HG02870 (cell line): Measurements from ENCODE around the gene ITGB1BP1.

Experiments used
- ATAC-seq: cut with Tn5 transposase; IDR thresholded peaks from one replicate; pipeline ENCODE4 v1.9.1; 2021; ENCODE audit warnings: mild to moderate bottlenecking, moderate library complexity; ENCODE audit not compliant: unreplicated experiment

Gene ITGB1BP1

DNA sequence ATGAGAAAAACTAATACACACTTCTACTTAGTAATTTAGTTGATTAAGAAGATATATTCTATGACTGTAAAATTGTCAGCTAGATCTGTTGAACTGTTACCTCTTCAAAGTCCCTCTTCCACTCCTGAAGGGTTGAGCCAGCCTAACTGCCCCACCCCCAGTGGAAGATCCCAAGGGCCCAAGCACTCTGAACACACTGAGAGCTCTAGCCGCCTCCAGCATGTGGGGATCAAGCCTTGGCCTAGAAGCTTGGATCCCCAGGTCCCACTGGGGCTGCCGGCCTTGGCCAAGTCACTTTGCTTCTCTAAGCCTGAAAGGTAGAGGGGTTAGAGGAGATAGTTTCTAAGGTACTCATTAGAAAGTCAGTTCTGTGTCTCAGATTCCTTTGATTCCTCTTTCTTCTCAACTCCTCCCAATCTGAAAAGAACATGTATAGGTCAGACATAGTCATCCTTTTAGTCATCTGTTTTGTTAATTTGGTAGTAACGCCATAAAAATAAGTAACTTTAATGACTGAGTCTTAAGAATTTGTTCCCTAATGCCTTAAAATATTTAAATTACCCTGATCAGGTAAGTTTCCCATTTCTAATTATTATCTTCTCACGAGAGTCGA, 5.7 kb upstream of the ITGB1BP1 start:
- ATAC-seq = no peak

DNA sequence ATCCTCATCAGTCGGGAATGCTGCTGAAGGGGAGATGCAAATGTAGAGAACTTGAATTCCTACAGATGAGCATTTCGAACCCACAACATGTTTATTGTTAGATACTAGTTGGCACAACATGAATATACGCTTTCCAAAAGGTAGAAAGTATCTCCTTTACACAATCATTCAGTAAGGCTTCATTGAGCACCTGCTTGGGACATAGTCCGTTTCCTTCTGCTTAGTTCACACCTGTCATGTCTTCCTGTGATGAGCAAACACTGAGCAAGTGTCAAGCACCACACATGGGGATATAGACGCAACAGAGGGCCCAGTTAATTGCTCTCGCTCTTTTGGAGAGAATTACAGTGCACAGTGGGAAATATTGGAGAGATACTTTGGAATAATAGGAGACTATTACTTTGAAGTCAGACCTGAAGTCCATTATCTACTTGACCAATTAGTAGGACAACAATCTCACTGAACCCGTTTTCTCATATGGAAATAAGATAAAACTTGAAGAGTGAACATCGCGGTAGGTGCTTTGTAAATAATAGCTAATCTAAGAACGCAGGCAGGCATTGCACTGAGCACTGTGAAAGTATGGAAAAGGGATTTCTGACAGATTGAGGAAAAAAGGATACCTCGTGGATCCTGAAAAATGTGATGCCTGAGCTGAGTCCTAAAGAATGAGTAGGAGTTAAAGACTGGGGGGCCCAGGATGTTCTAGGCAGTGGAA, 1.3 kb upstream of the ITGB1BP1 start:
- ATAC-seq = no peak

DNA sequence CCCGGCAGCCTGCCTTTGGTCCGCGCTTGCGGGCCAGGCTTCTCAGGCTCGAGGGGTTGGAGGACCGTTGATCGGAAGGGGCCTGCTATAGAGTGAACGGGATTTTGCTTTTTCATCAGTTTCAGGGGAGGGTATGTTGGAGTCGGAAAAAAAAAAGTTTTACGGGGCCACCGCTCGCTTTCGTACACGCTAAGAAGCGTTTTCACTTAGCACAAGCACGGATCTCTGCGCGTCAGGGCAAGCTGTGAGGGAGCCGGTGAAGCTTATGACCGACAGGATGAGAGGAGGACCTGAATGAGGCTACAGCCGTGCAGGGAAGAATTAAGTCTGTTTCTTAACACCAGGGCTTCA, 569 bp upstream of the ITGB1BP1 start:
- peak; percentile 8 for ATAC-seq

DNA sequence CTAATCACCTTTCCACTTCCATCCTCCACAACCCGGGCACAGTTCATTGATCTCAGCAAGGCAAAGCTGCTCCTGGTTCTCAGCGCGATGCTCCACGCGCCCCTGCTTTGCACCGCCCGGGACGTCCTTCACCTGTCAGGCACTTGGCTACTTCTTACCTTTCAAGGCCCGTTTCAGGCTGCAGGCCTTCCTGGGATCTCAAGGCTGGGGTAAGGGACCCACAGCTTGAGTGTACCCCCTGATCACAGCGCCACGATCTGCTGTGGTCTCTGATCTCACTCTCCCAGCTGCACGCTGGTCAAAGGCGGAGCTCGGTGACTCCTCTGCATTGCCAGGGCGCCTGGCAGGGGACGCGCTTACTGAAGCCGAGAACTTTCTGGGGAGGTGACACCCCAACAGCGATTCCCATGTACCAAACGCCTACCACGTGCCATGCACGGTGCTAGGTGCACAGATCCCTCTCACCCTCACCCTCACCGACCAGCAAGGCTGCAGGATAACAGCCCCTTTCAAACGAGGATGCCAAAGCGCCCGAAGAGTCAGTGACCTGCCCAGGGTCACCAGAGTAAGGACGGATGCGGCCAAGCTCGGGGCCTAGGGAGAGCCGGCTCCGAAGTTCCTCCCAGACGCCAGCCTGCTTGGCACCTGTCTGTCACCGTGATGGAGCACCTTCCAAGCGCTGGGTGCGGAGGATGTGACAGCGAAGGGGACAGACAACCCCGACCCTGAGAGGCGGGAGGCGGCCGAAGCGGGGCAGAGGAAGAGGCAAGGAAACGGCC, 818 bp downstream of the ITGB1BP1 start:
- peak; percentile 30 for ATAC-seq

DNA sequence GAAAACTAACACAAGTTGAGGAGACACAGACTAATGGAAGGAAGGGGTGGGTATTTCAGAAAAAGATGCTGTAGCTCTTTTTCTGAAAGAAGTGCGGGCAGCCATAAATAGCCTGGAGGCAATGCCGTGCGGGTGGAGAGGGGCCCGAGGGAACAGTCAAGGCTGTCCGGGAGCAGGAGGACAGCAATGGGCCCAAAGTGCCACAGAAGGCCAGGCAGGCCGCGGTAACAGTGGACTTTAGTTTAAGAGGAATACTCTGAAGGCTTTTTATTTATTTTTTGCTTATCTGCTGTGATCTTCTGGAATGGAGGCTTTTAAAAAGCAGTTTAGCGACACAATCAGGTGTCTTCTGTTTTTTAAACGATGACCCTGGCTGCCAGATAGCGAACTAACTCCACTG, 2.8 kb downstream of the ITGB1BP1 start:
- ATAC-seq = no peak

DNA sequence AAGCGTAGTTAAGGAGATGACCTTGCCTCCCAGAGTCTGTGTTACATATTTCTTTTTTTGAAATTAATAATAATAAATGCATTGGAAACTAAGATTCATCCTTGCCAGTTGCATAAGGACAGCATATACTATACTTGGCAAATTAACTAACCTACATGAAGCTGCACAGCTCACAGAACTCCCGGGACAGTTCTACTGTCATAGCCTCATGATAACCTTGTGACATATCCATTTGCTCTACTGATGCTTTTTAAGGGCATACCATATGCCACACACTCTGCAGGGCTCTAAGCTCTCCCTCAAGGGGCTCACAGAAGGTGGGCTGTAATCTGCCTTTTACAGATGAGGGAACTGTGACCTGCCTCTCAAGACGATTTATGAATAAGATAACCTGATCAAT, 3.8 kb downstream of the ITGB1BP1 start:
- ATAC-seq = no peak

DNA sequence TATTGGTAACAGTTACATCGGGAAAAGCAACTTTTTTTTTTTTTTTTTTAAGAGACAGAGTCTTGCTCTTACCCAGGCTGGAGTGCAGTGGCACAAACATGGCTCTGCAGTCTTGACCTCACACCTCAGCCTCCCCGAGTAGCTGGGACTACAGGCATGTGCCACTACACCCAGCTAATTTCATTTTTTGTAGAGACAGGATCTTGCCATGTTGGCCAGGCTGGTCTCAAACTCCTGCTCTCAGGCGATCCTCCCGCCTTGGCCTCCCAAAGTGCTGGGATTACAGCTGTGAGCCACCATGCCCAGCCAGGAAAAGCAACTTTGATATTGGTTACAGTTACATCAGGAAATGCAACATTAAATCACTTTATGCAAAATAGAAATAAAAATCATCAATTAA, 4.6 kb downstream of the ITGB1BP1 start:
- ATAC-seq = no peak

DNA sequence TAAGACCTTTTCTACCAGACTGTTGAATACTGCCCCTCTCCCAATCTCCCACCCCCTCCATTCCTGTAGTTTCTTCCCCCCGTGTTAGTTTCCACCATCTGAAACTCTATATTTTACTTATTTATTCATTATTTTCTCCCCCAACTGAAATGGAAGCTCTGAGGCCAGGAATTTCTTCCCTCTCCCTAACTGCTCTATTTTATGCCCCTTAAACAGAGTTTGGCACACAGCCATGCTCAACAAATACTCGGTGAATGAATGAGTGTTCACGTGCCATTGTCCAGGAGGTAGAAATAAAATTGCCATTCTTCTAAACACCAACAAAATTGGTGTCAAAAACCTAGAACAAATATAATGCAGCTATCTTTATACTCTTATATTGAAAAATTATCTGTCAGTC, 5.6 kb downstream of the ITGB1BP1 start:
- no peak for ATAC-seq

DNA sequence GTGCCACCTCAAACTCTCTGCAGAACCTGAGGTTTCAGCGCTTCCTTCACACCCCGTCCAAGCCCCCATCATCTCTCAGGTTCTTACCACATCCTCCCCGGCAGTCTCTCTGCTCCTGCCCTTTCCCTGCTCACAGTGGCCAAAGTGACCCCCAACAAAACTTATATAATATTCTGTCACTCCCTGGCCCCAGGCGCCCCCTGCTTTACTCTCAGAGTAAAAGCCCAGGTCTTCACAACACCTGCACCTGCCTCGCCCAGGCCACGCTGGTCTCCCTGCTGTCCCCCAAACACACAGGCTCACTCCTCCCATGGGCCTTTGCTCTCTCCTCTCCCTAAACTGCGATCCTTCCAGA, 6.4 kb downstream of the ITGB1BP1 start:
- no peak for ATAC-seq

DNA sequence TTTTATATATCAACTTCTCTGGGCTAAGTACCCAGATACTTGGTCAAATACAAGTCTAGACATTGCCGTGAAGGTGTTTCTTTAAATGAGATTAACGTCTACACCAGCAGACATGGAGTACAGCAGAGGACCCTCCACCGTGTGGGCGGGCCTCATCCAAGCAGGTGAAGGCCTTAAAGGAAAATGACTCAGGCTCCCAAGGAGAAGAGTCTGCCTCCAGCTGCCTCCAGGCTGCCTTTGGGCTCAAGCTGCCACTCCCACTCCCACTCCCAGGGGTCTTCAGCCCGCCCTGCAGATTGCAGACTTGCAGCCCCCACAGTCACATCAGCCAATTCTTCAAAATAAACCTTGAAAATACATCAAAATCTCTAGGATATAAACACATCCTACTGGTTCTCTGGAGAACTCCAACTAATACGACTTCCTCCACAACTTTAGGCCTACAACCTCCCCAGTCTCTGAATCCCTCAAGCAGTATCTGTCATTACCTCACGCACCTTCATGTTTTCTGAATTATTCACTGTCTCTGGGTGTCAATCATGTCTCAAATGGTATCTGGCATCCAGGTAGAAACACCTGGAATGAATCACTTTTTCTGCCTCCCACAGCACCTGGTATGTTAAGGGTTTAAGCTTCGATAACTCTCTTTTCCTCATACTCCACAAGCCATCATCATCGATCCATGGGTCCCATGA, 6.9 kb downstream of the ITGB1BP1 start:
- ATAC-seq = no peak

DNA sequence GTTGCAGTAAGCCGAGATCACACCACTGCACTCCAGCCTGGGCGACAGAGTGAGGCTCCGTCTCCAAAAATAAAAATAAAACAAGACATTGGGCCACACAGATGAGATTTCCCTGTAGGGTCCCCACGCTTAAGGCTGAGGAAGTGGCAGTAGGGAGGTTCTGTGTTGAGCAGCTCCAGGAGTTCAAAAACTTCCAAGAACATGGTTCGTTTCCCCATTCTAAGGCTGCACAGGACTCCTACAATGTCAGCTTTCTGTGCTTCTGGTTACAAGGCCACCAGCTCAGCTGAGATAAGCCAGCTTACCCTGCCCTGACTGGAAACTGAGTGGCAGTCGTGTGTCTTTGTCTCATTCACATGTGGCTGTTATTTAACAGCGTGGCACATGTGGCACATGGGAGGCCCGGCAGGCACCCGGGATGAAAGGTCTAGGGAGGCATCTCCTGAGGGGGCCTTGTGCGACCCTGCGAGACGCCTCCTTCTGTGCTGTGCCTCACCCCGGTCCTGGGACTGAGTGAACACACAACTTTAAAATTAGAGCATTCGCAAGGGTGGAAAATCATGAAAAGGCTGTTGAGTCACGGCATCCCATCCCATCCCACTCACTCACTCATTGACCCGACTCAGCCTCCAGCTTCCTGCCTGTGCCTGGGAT, 7.7 kb downstream of the ITGB1BP1 start:
- ATAC-seq = no peak

DNA sequence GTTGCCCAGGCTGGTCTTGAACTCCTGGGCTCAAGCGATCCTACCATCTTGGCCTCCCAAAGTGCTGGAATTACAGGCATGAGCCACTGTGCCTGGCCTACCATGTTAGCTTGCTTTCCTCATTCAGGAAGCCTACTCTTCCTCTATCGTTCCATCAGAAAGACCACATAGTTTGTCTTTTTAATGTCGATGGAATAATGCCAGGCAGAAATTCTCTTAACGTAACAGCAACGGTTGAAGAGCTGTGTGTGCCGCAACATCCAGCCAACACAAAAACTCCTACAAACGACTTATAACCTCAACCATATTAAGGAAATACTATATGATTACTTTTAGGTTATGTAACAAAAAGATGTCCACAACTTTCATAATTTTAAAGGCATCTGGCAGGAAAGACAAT, 10.5 kb downstream of the ITGB1BP1 start:
- ATAC-seq = no peak

DNA sequence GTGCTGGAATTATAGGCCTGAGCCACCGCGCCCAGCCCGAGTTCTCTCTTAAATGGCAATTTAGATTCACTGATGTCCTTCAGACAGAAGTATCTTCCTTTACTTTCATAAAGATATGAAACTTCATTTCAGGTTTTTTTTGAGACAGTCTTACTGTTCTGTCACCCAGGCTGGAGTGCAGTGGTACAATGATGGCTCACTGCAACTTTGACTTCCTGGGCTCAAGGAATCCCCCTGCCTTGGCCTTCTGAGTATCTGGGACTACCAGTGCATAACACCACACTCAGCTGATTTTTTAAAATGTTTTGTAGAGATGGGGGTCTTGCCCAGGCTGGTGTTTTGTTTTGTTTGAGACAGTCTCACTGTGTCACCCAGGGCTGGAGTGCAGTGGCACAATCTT, 13.2 kb downstream of the ITGB1BP1 start:
- ATAC-seq = no peak

DNA sequence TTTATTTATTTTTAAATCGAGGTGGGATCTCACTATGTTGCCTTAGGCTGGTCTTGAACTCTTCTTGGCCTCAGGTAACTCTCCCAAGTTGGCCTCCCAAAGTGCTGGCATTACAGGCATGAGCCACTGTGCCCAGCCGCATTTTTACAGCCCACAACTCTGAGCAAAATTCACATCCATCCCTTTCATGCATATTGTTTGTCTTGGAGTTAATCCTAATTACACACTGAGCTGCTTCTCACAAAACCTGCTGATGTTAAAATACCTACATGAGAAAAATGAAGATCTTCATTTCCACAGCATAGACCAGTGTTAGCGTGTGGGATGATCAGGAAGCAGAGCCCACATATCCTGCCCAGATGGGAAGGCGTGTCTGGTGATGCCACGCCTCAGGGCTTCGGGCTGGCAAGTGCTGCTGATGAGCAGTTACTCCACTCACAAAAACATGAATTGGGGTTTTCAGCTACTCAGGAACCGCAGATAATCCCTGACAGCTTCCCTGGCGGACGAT, 14.6 kb downstream of the ITGB1BP1 start:
- ATAC-seq = no peak

DNA sequence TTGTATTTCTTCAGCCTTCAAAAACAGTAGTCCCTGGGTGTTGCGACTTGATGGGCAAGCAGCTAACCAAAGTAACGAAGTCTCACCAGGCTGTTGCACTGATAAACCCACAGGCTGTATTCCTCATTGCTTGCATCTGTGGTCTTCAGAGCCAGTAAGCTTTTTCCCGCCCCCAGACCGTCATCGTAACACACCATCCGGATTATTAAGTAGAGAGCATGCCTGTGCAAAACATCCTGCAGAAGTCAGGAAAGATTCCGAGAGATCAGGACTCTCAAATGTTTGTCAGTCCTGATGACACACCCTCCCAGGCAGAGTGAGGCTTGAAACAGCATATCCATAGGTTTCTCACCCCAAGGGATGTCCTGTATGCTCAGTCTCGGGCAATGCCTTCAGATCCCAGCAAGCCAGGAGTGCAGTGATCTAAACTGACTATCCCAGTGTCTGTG, 15.9 kb downstream of the ITGB1BP1 start:
- no peak for ATAC-seq

DNA sequence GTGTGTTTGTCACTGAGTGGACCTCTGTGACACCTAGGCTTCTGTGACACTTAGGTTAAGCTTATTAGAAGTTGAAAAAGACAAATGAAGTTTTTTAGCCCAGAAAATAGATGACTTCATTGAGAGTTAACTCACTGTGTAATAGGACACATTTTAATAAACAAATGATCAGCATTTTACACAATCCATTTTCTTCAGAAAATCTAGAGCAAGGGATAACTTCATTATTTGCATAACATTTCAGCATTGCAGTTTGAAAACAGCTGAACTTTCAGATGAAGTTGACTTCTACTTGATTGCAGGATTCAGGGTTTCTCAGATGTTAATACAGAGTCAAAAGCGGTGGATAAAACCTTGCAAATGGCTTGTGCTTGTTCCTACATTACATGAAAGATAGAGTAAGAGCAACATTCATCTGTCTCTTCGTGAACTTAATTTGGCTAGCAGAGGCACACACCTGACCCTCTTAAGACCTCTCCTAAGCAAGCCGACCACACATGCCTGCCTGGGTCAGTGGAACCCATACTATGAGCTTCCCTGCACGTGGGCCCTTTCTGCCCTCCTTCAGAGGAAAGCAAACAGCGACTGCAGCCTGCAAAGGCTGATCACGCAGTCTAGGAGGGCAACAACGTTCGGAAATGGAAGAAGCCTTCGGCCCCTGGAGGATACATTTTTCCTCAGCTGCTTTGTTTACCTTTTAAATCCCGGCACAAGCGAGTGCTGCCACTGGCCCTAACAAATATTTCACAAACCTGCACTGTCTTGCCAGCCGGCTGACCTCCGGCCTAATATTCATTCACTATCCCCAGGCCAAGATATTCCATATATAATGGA, 16.6 kb downstream of the ITGB1BP1 start:
- no peak for ATAC-seq

DNA sequence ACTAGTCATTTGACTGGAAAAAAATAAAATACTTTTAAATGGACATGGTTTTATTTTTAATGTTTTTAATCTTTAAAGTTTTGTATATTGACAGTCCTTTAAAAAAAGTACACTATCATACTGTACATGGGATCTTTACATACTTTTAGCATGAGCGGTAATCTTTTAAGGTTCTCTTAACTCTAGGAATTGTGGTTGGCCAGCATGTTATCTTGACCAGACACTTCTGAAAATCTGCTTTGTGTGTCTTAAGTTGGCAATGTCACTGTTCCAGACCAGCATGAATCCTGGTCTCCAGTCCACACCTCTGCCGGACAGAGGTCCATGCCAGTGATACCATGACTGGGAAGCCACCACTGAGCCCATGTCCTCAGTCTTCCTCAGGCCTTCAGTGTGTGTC, 17.7 kb downstream of the ITGB1BP1 start:
- ATAC-seq = no peak

DNA sequence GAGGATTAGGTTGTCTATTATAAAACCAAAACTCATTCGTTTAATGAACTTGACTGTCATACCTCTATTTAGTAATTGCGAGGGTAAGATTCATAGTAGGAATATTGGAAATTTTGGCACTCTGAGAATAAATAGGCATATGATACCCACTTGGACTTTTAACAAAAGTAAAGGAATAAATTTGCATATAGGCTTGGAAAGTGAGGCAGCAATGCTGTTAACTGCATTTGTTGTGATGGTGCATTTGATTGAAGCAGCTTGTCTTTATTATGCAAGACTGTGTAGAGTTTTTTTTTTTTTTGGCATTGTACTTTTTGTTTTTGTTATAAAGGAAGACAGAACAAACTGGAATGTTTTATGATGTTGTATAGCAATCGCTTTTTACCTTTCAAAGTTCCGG, 18.9 kb downstream of the ITGB1BP1 start:
- no peak for ATAC-seq

DNA sequence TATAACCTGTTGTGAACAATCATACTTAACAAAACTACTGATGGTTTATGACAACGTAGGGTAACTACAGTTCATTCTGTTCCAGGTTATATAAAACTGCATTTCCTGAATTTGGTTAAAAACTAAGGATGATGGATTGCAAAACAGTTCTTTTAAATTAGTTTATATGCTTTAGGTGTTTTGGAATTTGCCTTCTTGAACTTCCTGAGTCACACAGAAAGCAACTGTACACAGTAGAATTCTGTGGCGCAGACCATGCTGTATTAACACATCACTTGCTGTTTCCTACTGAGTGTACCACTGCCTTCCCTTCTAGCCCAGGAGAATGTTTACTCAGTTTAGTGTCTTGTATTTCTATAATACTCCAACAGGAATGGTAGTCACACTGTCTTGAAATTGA, 19.4 kb downstream of the ITGB1BP1 start:
- ATAC-seq = no peak
